Neural progenitor cell (in vitro differentiated cells): ENCODE results near the gene ADRB1. TPM values are rescaled to one million over a fixed set of nuclear protein-coding genes. Genes with fewer than 3 reads are reported as not detected.

ENCODE experiments used
- DNase-seq: peaks from one replicate; pipeline ENCODE4 v3.0.0-alpha.2; 2016; ENCODE audit warnings: low spot score
- H2AFZ ChIP-seq: fragments of 200-600 bp; sonication (generic); replicated peaks from 2 replicates; pipeline ENCODE4 v1.6.1; 2016; ENCODE audit warnings: antibody characterized with exemption
- H3F3A ChIP-seq: fragments of 200-600 bp; sonication (generic); 2 replicates; pipeline ENCODE4 v1.6.1; 2016; ENCODE audit warnings: antibody characterized with exemption, low read depth
- H3K27ac ChIP-seq: fragments of 200-600 bp; sonication (generic); 2 replicates; pipeline ENCODE4 v1.5.1; 2016; ENCODE audit warnings: mild to moderate bottlenecking
- H3K27me3 ChIP-seq: fragments of 200-600 bp; sonication (generic); 2 replicates; pipeline ENCODE4 v1.6.1; 2016; ENCODE audit warnings: mild to moderate bottlenecking, moderate library complexity
- H3K36me3 ChIP-seq: fragments of 200-600 bp; sonication (generic); 2 replicates; pipeline ENCODE4 v1.5.1; 2016
- H3K4me1 ChIP-seq: fragments of 200-600 bp; sonication (generic); 2 replicates; pipeline ENCODE4 v1.6.1; 2016; ENCODE audit warnings: mixed run types
- H3K4me2 ChIP-seq: fragments of 200-600 bp; sonication (generic); 2 replicates; pipeline ENCODE4 v1.6.1; 2016
- H3K4me3 ChIP-seq: fragments of 200-600 bp; sonication (generic); 2 replicates; pipeline ENCODE4 v1.5.1; 2016
- H3K79me2 ChIP-seq: fragments of 200-600 bp; sonication (generic); 2 replicates; pipeline ENCODE4 v1.6.1; 2016; ENCODE audit warnings: low read depth
- H3K9ac ChIP-seq: fragments of 200-600 bp; sonication (generic); 2 replicates; pipeline ENCODE4 v1.6.1; 2016
- H3K9me3 ChIP-seq: fragments of 200-600 bp; sonication (generic); 2 replicates; pipeline ENCODE4 v1.5.1; 2016; ENCODE audit warnings: low read depth
- H4K20me1 ChIP-seq: fragments of 200-600 bp; sonication (generic); 2 replicates; pipeline ENCODE4 v1.6.1; 2016; ENCODE audit warnings: low read depth
- H3K27ac Mint-ChIP-seq: 3 replicates; pipeline ENCODE4 v1.8.0; 2021; ENCODE audit warnings: mixed read lengths
- H3K27me3 Mint-ChIP-seq: 2 replicates; pipeline ENCODE4 v1.8.0; 2022; ENCODE audit warnings: low read depth, mild to moderate bottlenecking, inconsistent platforms, moderate library complexity, mixed read lengths; ENCODE audit not compliant: insufficient read depth
- H3K36me3 Mint-ChIP-seq: 3 replicates; pipeline ENCODE4 v1.8.0; 2021; ENCODE audit warnings: mixed read lengths
- H3K4me1 Mint-ChIP-seq: 3 replicates; pipeline ENCODE4 v1.8.0; 2021; ENCODE audit warnings: mixed read lengths
- H3K4me3 Mint-ChIP-seq: 3 replicates; pipeline ENCODE4 v1.8.0; 2021; ENCODE audit warnings: mild to moderate bottlenecking, moderate library complexity, mixed read lengths
- H3K9me3 Mint-ChIP-seq: 3 replicates; pipeline ENCODE4 v1.8.0; 2020; ENCODE audit warnings: mixed read lengths
- EZH2 ChIP-seq: fragments of 200-600 bp; sonication (generic); IDR thresholded peaks from 2 replicates; pipeline ENCODE4 v1.6.1; 2017; ENCODE audit warnings: antibody characterized with exemption, mild to moderate bottlenecking, moderate library complexity
- EZH2phosphoT487 ChIP-seq: fragments of 200-600 bp; sonication (generic); IDR thresholded peaks from 2 replicates; pipeline ENCODE4 v1.6.1; 2017; ENCODE audit warnings: antibody characterized with exemption
- total RNA-seq: library from RNA; depleted of rRNA; stranded (reverse); fragments of >200 nt; gene quantifications from 2 replicates; pipeline ENCODE4 v1.2.3, GENCODE V29; 2015; ENCODE audit warnings: low replicate concordance
- TF ChIP-seq, protein P1 (sequence below): fragments of 200-600 bp; sonication (generic); IDR thresholded peaks from 2 replicates; pipeline ENCODE4 v1.5.1; 2017; ENCODE audit warnings: antibody characterized with exemption, mild to moderate bottlenecking

ADRB1 gene
- total RNA-seq, 1 donor from 2014 or later: not detected

GRCh38 chr10:114021717-114022680 lies 21.7 kb upstream of the ADRB1 start:
- Histone ChIP-seq H2AFZ (no peak overlapping the region), H4K20me1 (no peaks in the 10 kb centered on the region), H3K27me3 (no peaks in the 10 kb centered on the region), H3K4me1 (peaks cover 3% of the 10 kb centered on the region), H3K4me3 (no peak overlapping the region), H3K27ac (no peak overlapping the region), H3K9me3 (no peaks in the 10 kb centered on the region), H3K36me3 (no peaks in the 10 kb centered on the region), H3F3A (no peaks in the 10 kb centered on the region), H3K9ac (no peak overlapping the region), H3K79me2 (no peaks in the 10 kb centered on the region), H3K4me2 (no peak overlapping the region)
- Mint-ChIP-seq H3K27me3 (peaks cover 8% of the 10 kb centered on the region), H3K27ac (no peak overlapping the region), H3K4me1 (peaks cover 8% of the 10 kb centered on the region), H3K9me3 (no peaks in the 10 kb centered on the region), H3K36me3 (no peaks in the 10 kb centered on the region), H3K4me3 (no peak overlapping the region)
- no peak for DNase-seq
- TF ChIP-seq EZH2phosphoT487 (no peak), EZH2 (no peak)
- TF ChIP-seq, protein P1, sequence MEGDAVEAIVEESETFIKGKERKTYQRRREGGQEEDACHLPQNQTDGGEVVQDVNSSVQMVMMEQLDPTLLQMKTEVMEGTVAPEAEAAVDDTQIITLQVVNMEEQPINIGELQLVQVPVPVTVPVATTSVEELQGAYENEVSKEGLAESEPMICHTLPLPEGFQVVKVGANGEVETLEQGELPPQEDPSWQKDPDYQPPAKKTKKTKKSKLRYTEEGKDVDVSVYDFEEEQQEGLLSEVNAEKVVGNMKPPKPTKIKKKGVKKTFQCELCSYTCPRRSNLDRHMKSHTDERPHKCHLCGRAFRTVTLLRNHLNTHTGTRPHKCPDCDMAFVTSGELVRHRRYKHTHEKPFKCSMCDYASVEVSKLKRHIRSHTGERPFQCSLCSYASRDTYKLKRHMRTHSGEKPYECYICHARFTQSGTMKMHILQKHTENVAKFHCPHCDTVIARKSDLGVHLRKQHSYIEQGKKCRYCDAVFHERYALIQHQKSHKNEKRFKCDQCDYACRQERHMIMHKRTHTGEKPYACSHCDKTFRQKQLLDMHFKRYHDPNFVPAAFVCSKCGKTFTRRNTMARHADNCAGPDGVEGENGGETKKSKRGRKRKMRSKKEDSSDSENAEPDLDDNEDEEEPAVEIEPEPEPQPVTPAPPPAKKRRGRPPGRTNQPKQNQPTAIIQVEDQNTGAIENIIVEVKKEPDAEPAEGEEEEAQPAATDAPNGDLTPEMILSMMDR: no peak

- H3K27ac Mint-ChIP-seq: no peak overlapping the region
- H4K20me1 ChIP-seq: no peaks in the 10 kb centered on the region
- no peaks in the 10 kb centered on the region for H3K36me3 ChIP-seq
- H3K4me1 ChIP-seq: peaks cover 3% of the 10 kb centered on the region
- no peak overlapping the region for H2AFZ ChIP-seq
- H3K27ac ChIP-seq: no peak overlapping the region
- no peak overlapping the region for H3K9ac ChIP-seq
- H3K4me3 Mint-ChIP-seq: no peak overlapping the region
- H3K9me3 ChIP-seq: no peaks in the 10 kb centered on the region
- no peaks in the 10 kb centered on the region for H3K9me3 Mint-ChIP-seq
- no peaks in the 10 kb centered on the region for H3K27me3 ChIP-seq
- H3F3A ChIP-seq: no peaks in the 10 kb centered on the region
- no peak overlapping the region for H3K4me3 ChIP-seq
- H3K27me3 Mint-ChIP-seq: peaks cover 8% of the 10 kb centered on the region
- H3K4me1 Mint-ChIP-seq: peaks cover 8% of the 10 kb centered on the region
- TF ChIP-seq, protein P1: no peak
- TF ChIP-seq EZH2phosphoT487: no peak
- no peak for TF ChIP-seq EZH2
- DNase-seq: no peak
- no peak overlapping the region for H3K4me2 ChIP-seq
- H3K79me2 ChIP-seq: no peaks in the 10 kb centered on the region
- no peaks in the 10 kb centered on the region for H3K36me3 Mint-ChIP-seq
Measured at GRCh38 chr10:114022766-114023597, 20.7 kb upstream of the ADRB1 start.

GRCh38 chr10:114024876-114025610 lies 18.6 kb upstream of the ADRB1 start:
- Histone ChIP-seq H3K36me3 (no peaks in the 10 kb centered on the region), H3K27ac (no peak overlapping the region), H3K9ac (no peak overlapping the region), H3K27me3 (no peaks in the 10 kb centered on the region), H3K79me2 (no peaks in the 10 kb centered on the region), H2AFZ (no peak overlapping the region), H3F3A (no peaks in the 10 kb centered on the region), H3K4me2 (no peak overlapping the region), H3K4me3 (no peak overlapping the region), H3K4me1 (peaks cover 3% of the 10 kb centered on the region), H3K9me3 (no peaks in the 10 kb centered on the region), H4K20me1 (no peaks in the 10 kb centered on the region)
- TF ChIP-seq EZH2phosphoT487 (no peak), EZH2 (no peak)
- TF ChIP-seq, protein P1: no peak
- Mint-ChIP-seq H3K36me3 (no peaks in the 10 kb centered on the region), H3K27ac (no peak overlapping the region), H3K4me1 (peaks cover 8% of the 10 kb centered on the region), H3K4me3 (no peak overlapping the region), H3K9me3 (no peaks in the 10 kb centered on the region), H3K27me3 (peaks cover 7% of the 10 kb centered on the region)
- no peak for DNase-seq
